Progenitor cell of endocrine pancreas (in vitro differentiated cells): ENCODE results near the gene FNBP1. TPM values are rescaled to one million over a fixed set of nuclear protein-coding genes. Genes with fewer than 3 reads are reported as not detected.

Source experiments
- DNase-seq: peaks from one replicate; pipeline ENCODE4 v3.0.0; 2021; ENCODE audit warnings: low spot score; ENCODE audit not compliant: unreplicated experiment
- H3K27ac Mint-ChIP-seq: 2 replicates; pipeline ENCODE4 v1.8.0; 2021; ENCODE audit warnings: mild to moderate bottlenecking, moderate library complexity, mixed read lengths
- H3K27me3 Mint-ChIP-seq: 2 replicates; pipeline ENCODE4 v1.8.0; 2021; ENCODE audit warnings: mixed read lengths
- H3K36me3 Mint-ChIP-seq: 2 replicates; pipeline ENCODE4 v1.8.0; 2022; ENCODE audit warnings: mixed read lengths; ENCODE audit not compliant: insufficient read depth
- H3K4me1 Mint-ChIP-seq: 2 replicates; pipeline ENCODE4 v1.8.0; 2021; ENCODE audit warnings: low read depth, mixed read lengths
- H3K4me3 Mint-ChIP-seq: 2 replicates; pipeline ENCODE4 v1.8.0; 2021; ENCODE audit warnings: low read depth, mild to moderate bottlenecking, moderate library complexity, mixed read lengths
- H3K9me3 Mint-ChIP-seq: 2 replicates; pipeline ENCODE4 v1.8.0; 2021; ENCODE audit warnings: low read depth, mixed read lengths
- total RNA-seq: library from RNA; stranded (reverse); gene quantifications from 2 replicates; pipeline ENCODE4 v1.2.1, GENCODE V29; 2021
- TF ChIP-seq, protein P1 (sequence below): fragments of 200-600 bp; sonication (generic); IDR thresholded peaks from one replicate; pipeline ENCODE4 v1.5.0; 2021; ENCODE audit warnings: antibody characterized with exemption, mild to moderate bottlenecking; ENCODE audit not compliant: unreplicated experiment

FNBP1 gene
- total RNA-seq, 1 donor from 2014 or later, result 44.1 TPM

DNA sequence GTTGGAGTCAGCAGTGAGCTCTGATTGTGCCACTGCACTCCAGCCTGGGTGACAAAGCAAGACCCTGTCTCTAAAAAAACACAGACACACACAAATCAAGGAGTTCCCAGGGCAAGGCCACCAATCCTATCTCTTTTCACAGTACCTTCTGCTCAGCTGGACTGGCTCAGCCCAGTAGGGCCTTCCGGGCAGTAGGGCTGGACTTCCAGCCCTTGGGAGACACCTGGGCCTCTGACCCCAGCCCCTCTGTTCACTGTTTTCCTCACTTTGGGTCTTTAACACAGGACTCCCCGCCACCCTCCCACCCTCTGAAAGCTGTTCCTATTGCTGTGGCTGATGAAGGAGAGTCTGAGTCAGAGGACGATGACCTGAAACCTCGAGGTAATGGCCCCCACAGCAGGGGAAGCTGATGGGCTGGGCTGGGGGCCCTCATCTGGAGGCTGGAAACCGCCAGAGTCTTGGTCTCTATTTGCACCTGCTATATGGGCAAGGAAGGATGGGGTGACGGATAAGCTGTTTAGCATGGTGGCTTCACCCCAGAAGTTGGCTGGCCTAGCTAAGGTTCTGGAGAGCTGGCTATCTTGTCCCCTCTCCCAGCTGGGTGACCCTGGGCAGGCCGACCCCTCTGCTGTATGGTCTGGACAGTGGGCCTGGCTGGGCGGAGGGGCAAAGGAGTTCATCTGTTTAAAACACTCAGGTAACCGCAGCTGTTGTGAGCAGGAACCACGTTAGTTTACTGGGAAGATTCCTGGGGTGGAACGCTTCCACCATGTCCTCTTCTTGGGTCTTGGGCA, 182.1 kb downstream of the FNBP1 start:
- Mint-ChIP-seq H3K4me1 (no peaks in the 10 kb centered on the region), H3K9me3 (no peaks in the 10 kb centered on the region), H3K36me3 (peaks cover 13% of the 10 kb centered on the region), H3K4me3 (no peak overlapping the region), H3K27me3 (no peaks in the 10 kb centered on the region), H3K27ac (no peak overlapping the region)
- TF ChIP-seq, protein P1, sequence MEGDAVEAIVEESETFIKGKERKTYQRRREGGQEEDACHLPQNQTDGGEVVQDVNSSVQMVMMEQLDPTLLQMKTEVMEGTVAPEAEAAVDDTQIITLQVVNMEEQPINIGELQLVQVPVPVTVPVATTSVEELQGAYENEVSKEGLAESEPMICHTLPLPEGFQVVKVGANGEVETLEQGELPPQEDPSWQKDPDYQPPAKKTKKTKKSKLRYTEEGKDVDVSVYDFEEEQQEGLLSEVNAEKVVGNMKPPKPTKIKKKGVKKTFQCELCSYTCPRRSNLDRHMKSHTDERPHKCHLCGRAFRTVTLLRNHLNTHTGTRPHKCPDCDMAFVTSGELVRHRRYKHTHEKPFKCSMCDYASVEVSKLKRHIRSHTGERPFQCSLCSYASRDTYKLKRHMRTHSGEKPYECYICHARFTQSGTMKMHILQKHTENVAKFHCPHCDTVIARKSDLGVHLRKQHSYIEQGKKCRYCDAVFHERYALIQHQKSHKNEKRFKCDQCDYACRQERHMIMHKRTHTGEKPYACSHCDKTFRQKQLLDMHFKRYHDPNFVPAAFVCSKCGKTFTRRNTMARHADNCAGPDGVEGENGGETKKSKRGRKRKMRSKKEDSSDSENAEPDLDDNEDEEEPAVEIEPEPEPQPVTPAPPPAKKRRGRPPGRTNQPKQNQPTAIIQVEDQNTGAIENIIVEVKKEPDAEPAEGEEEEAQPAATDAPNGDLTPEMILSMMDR, result no peak
- no peak for DNase-seq

DNA sequence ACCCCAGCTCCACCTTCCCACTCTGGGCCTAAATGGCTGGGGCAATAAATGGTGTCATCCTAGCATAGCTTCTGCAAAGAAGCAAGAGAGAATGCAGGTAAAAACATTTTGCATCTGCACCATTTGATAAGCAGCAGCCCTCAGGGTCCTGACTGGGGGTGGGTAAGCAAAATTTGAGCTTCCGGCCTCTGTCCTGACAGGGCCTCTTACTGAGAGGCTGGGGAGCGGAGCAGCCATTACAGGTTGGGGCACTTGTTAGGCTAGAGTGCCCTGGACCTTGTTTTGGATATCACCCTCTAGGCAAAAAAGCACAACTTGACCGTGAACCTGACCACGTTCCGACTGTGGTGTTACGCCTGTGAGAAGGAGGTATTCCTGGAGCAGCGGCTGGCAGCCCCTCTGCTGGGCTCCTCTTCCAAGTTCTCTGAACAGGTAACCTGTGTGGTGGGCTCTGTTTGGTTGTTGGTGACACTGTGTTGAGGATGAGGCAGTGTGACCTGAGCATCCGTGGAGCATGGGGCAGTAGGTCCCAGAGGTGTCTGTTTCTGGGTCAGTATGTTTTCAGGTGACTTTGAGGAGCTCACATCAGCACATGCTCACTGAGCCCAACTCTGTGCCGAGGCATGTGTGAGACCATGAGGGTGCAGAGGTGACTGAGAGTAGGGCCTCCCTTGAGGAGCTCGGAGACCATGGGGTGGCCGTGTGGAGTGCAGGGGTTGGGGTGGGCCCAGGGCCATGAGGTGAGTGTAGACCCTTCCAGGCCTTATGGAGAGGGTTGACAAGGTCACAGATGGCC, 184.6 kb downstream of the FNBP1 start:
- Mint-ChIP-seq H3K4me1 (no peaks in the 10 kb centered on the region), H3K27ac (no peak overlapping the region), H3K36me3 (peaks cover 14% of the 10 kb centered on the region), H3K9me3 (no peaks in the 10 kb centered on the region), H3K4me3 (no peak overlapping the region), H3K27me3 (no peaks in the 10 kb centered on the region)
- DNase-seq, result no peak
- TF ChIP-seq, protein P1, result no peak

DNA sequence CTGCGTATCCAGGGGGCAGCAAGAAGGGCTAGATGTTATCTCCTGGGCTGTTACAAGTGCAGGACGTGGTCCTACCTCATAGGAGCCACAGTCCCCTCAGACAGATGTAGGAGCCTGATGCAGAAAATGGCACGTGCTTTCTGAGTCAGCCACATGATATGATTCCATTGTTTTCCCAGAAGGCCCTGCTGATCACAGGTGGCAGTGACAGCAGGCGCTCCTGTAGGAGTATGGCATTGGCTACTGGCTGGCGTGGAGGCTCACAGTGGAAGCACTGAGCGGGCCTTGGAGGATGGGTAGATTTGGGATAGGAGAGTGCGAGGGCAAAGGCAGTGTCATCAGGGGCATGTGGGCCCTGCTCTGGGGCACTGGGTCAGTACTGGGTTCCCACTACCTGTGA, 185.8 kb downstream of the FNBP1 start:
- TF ChIP-seq, protein P1, result no peak
- Mint-ChIP-seq H3K27me3 (no peaks in the 10 kb centered on the region), H3K4me1 (no peaks in the 10 kb centered on the region), H3K4me3 (no peak overlapping the region), H3K27ac (no peak overlapping the region), H3K36me3 (peaks cover 17% of the 10 kb centered on the region), H3K9me3 (no peaks in the 10 kb centered on the region)
- no peak for DNase-seq

DNA sequence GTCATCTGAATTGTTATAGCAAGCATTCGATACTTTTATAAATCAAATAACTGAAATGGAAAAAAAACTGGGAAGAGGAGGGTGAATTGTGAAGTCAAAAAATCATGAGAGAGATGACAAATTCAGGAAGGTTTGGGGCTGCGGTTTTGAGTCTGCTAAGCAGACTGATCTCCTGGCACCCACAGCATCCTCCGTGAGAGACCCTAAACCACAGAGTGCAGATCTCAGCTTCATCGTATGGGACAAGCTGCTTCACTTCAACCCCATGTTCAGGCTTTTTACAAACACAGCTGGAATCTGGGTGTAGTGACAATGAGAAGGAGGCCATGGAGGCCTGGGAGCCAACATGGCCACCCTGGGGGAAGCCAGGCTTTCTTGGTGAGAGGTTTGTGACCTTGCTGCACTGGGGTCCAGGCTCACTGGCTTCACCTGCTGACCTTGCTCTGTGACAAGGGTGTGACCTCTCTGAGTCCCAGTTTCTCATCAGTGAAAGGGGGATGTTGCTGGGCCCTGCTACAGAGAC, 188.3 kb downstream of the FNBP1 start:
- TF ChIP-seq, protein P1, result no peak
- H3K27ac Mint-ChIP-seq, result no peak overlapping the region
- no peaks in the 10 kb centered on the region for H3K9me3 Mint-ChIP-seq
- no peaks in the 10 kb centered on the region for H3K4me1 Mint-ChIP-seq
- peaks cover 20% of the 10 kb centered on the region for H3K36me3 Mint-ChIP-seq
- no peak overlapping the region for H3K4me3 Mint-ChIP-seq
- H3K27me3 Mint-ChIP-seq, result no peaks in the 10 kb centered on the region
- DNase-seq, result no peak

DNA sequence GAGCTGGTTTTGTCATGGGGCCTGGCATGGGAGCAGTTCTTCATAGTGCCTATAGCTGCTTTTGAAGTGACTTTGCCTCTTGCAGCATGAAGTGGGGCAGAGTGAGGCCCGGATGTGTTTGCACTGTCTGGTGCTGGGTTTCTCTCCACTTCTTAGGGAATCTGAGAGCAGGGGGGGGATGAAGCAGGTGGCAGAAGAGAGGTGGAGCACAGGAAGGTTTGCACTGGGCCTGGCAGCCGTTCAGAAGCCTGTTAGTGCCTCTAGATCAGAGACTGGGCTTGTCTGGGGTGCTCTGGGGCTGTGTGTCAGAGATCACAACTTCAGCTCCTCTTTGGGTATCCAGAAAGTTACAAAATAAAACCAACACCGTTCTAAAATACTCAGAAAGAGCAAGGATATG, 189.4 kb downstream of the FNBP1 start:
- no peak for DNase-seq
- H3K27me3 Mint-ChIP-seq, result no peaks in the 10 kb centered on the region
- H3K4me3 Mint-ChIP-seq, result no peak overlapping the region
- peaks cover 20% of the 10 kb centered on the region for H3K36me3 Mint-ChIP-seq
- no peaks in the 10 kb centered on the region for H3K4me1 Mint-ChIP-seq
- TF ChIP-seq, protein P1, result no peak
- H3K9me3 Mint-ChIP-seq, result no peaks in the 10 kb centered on the region
- H3K27ac Mint-ChIP-seq, result no peak overlapping the region
